HPDE6-E6E7 (cell line): ENCODE results near the gene CBFA2T2.
"Not testable (repeated sequence)": the region's sequence is repeated elsewhere in the genome, so short reads cannot be mapped to it uniquely, and the experiment has no call there.

Experiments
- DNase-seq: peaks from one replicate; pipeline ENCODE4 v3.0.0; 2011; ENCODE audit warnings: missing footprints; ENCODE audit errors: extremely low spot score

CBFA2T2 gene

GRCh38 chr20:33693741-33694638 is 204.1 kb downstream of the CBFA2T2 start:
- no peak for DNase-seq

GRCh38 chr20:33694639-33695012 is 204.7 kb downstream of the CBFA2T2 start:
- no peak for DNase-seq

- no peak for DNase-seq
Measured at GRCh38 chr20:33696448-33696847, 206.6 kb downstream of the CBFA2T2 start.

GRCh38 chr20:33697129-33697528 is 207.2 kb downstream of the CBFA2T2 start:
- no peak for DNase-seq

- DNase-seq: not testable (repeated sequence)
Measured at GRCh38 chr20:33698966-33699365, 209.1 kb downstream of the CBFA2T2 start.
